ENCODE data around the gene SIN3B. TPM values are rescaled to one million over a fixed set of nuclear protein-coding genes. Genes with fewer than 3 reads are reported as not detected.

Gene SIN3B
- total RNA-seq, 3 donors from 2014 or later (not counting 1 experiment from before 2014, with no cell fraction given) = 58.4 to 70.1 (median 60.2) TPM

DNA sequence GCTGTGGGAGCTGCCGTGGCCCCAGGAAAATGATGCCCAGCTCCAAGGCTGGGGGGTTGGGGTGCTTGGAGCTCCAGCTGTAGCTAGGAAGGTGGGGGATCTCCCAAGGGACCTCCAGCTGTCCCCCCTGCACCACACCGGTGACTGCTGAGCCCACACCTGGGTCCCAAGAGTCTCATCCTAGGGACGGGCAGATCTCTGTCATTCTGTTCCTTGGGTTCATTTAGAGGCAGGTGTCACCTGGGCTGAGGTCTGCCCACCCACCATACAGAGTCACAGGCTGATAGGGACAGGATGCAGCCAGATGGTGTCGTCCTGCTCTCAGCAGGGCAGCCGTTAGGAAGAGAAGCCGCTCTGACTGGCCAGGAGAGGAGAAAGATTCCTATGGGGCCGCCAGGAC lies 64.9 kb downstream of the SIN3B start:
- H3K4me3 ChIP-seq (ENCODE audit: low read length) = no peak overlapping the region

DNA sequence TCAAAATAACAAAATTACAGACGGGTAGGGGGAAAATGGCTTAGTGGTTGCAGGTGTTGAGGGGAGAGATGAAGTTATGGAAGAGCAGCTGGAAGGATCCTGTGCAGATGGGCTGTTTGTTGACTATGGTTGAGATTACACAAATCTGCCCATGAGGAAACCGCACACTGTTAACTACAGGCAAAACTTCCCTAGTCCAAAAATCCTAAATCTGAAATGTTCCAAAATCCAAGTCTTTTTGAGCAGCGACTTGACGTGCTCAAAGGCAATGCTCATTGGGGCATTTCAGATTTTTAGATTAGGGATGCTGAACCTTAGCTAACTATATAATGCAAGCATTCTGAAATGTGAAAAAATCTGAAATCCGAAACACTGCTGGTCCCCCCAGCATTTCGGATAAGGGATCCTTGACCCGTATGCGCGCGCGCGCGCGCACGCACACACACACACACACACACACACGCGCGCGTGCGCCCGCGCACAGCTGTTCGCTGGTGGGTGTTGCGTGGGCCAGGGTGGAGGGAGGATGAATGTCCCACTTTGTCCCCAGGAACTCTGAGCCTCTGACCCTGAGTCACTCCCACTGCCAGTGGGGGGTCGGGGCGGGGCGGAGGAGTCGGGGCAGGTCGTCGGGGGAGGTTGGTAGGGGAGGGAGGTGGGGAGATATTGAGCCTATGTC lies 66.4 kb downstream of the SIN3B start:
- H3K36me3 ChIP-seq (ENCODE audit: control insufficient read depth, insufficient read depth, low read length) = no peaks in the 10 kb centered on the region
- no peak overlapping the region for H3K27ac ChIP-seq (ENCODE audit: low read length)
- no peaks in the 10 kb centered on the region for H3K27me3 ChIP-seq (ENCODE audit: control insufficient read depth, insufficient read depth, low read length)
- 74% methylated on average over 17 of the region's 30 CpGs for WGBS (ENCODE audit: insufficient coverage)
- no peak for DNase-seq
- H3K9me3 ChIP-seq (ENCODE audit: control insufficient read depth, insufficient read depth, low read length) = no peaks in the 10 kb centered on the region
- Mint-ChIP-seq H3K36me3 (no peaks in the 10 kb centered on the region), H3K27ac (peak overlapping the region; percentile 42 to 44), H3K27me3 (ENCODE audit: low read depth in 2 of 2) (no peaks in the 10 kb centered on the region), H3K4me3 (peak overlapping the region; percentile 69), H3K9me3 (no peaks in the 10 kb centered on the region), H3K4me1 (peaks cover 27 to 46% of the 10 kb centered on the region in 2 donors)
- H3K4me1 ChIP-seq (ENCODE audit: control insufficient read depth, insufficient read depth, low read length) = peaks cover 63% of the 10 kb centered on the region
- ATAC-seq = peak in 1 of 3 donors; percentile 3
- TF ChIP-seq, protein P1, sequence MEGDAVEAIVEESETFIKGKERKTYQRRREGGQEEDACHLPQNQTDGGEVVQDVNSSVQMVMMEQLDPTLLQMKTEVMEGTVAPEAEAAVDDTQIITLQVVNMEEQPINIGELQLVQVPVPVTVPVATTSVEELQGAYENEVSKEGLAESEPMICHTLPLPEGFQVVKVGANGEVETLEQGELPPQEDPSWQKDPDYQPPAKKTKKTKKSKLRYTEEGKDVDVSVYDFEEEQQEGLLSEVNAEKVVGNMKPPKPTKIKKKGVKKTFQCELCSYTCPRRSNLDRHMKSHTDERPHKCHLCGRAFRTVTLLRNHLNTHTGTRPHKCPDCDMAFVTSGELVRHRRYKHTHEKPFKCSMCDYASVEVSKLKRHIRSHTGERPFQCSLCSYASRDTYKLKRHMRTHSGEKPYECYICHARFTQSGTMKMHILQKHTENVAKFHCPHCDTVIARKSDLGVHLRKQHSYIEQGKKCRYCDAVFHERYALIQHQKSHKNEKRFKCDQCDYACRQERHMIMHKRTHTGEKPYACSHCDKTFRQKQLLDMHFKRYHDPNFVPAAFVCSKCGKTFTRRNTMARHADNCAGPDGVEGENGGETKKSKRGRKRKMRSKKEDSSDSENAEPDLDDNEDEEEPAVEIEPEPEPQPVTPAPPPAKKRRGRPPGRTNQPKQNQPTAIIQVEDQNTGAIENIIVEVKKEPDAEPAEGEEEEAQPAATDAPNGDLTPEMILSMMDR (IDR thresholded peaks at IDR 0.05) = no peak
- no peak overlapping the region for H3K4me3 ChIP-seq (ENCODE audit: low read length)
- intact Hi-C loops (cut with micrococcal nuclease) = no loop called here

More for the DNA sequence above, 64.9 kb downstream of the SIN3B start:
- Mint-ChIP-seq H3K4me3 (no peak overlapping the region), H3K27me3 (ENCODE audit: low read depth in 2 of 2) (no peaks in the 10 kb centered on the region), H3K4me1 (peaks cover 22 to 47% of the 10 kb centered on the region in 2 donors), H3K9me3 (no peaks in the 10 kb centered on the region), H3K27ac (no peak overlapping the region), H3K36me3 (no peaks in the 10 kb centered on the region)
- peaks cover 57% of the 10 kb centered on the region for H3K4me1 ChIP-seq (ENCODE audit: control insufficient read depth, insufficient read depth, low read length)
- no peak for ATAC-seq
- H3K36me3 ChIP-seq (ENCODE audit: control insufficient read depth, insufficient read depth, low read length) = no peaks in the 10 kb centered on the region
- H3K9me3 ChIP-seq (ENCODE audit: control insufficient read depth, insufficient read depth, low read length) = no peaks in the 10 kb centered on the region
- no peak overlapping the region for H3K27ac ChIP-seq (ENCODE audit: low read length)
- WGBS (ENCODE audit: insufficient coverage) = 65% methylated on average over 7 of the region's 7 CpGs
- intact Hi-C loops (cut with micrococcal nuclease) = no loop called here
- no peak for DNase-seq
- TF ChIP-seq, protein P1 (IDR thresholded peaks at IDR 0.05) = no peak
- H3K27me3 ChIP-seq (ENCODE audit: control insufficient read depth, insufficient read depth, low read length) = no peaks in the 10 kb centered on the region

DNA sequence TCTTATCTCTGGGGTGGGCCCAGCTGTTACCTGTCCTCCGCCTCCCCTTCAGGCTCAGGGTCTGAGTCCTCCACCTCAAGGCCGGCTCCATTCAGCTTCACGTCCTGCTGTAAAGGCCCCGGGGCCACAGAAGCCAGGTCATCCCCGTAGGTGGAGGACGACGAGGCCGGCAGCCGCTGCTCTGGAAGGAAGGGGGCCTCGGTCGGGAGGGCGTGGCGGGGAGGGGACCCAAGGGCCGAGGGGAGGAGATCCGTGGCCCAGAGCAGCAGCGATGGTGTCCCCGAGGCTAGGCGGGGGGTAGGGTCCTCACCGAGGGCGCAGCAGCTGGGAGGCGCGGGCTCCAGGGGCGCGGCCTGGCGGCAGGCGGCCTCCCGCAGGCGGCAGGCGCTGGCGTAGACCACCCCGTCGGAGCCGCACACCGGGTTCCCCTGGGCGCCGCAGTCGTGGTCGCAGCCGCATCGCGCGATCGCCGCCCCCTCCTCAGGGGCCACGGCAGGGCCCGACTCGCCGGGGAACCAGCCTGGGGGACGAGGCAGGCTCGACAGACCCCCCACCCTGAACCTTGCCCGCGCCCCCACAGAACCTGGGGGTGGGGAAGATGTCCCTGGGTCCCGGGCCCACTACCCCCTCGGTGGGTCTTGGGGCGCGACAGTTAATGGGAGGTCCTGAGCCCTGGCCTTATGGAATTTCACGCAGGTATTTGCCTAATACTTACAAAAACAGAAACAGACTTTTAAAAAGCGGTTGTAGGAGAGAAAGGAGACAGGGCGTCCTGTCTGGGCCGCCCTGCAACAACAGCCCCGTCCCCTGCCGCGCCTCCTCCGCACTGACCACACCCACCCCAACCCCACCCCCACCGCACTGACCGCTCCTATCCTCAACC lies 67.2 kb downstream of the SIN3B start:
- intact Hi-C loops (cut with micrococcal nuclease) = no loop called here
- Mint-ChIP-seq H3K36me3 (no peaks in the 10 kb centered on the region), H3K9me3 (no peaks in the 10 kb centered on the region), H3K27me3 (ENCODE audit: low read depth in 2 of 2) (no peaks in the 10 kb centered on the region), H3K4me3 (peak overlapping the region; percentile 88), H3K4me1 (peaks cover 27 to 42% of the 10 kb centered on the region in 2 donors), H3K27ac (peak overlapping the region; percentile 78 to 84)
- peak; percentile 23 to 47 for DNase-seq
- H3K27ac ChIP-seq (ENCODE audit: low read length) = peak overlapping the region; percentile 53
- peaks cover 63% of the 10 kb centered on the region for H3K4me1 ChIP-seq (ENCODE audit: control insufficient read depth, insufficient read depth, low read length)
- TF ChIP-seq, protein P1 (IDR thresholded peaks at IDR 0.05) = no peak
- peak overlapping the region; percentile 51 for H3K4me3 ChIP-seq (ENCODE audit: low read length)
- no peaks in the 10 kb centered on the region for H3K9me3 ChIP-seq (ENCODE audit: control insufficient read depth, insufficient read depth, low read length)
- 8% methylated on average over 60 of the region's 66 CpGs for WGBS (ENCODE audit: insufficient coverage)
- H3K27me3 ChIP-seq (ENCODE audit: control insufficient read depth, insufficient read depth, low read length) = no peaks in the 10 kb centered on the region
- ATAC-seq = peak in 2 of 3 donors; percentile 1 to 18
- H3K36me3 ChIP-seq (ENCODE audit: control insufficient read depth, insufficient read depth, low read length) = no peaks in the 10 kb centered on the region
